Colonic mucosa (tissue), 4 donors: ENCODE data around the gene PDE9A. TPM values are rescaled to one million over a fixed set of nuclear protein-coding genes. Genes with fewer than 3 reads are reported as not detected.

Source experiments
- DNase-seq: peaks from one replicate; pipeline ENCODE4 v3.0.0-alpha.2; 2020
- H3K27ac ChIP-seq: fragments of 200-600 bp; one replicate; pipeline ENCODE4 v1.8.0; 2021
- H3K27me3 ChIP-seq: fragments of 200-600 bp; one replicate; pipeline ENCODE4 v1.8.0; 2021
- H3K36me3 ChIP-seq: fragments of 200-600 bp; one replicate; pipeline ENCODE4 v1.8.0; 2021
- H3K4me1 ChIP-seq: fragments of 200-600 bp; one replicate; pipeline ENCODE4 v1.8.0; 2021; ENCODE audit warnings: mild to moderate bottlenecking
- H3K4me3 ChIP-seq: fragments of 200-600 bp; one replicate; pipeline ENCODE4 v1.8.0; 2021
- H3K9ac ChIP-seq, 2 donors: one replicate each; pipeline ENCODE4 v1.7.0; 2013; ENCODE audit warnings: control low read depth in 2 of 2, low read depth in 2 of 2, low read length in 2 of 2
- H3K9me3 ChIP-seq: fragments of 200-600 bp; one replicate; pipeline ENCODE4 v1.8.0; 2021
- intact Hi-C: fragments of 100-400 bp; cut with DNase I; formaldehyde crosslinking; loops from one replicate; pipeline ENCODE4 v1.14.1; 2022
- total RNA-seq, 2 donors: library from RNA; stranded (reverse); fragmentation: NEBNext Ultra II Directional in 1 of 2; extraction: Animal tissue kit (Norgen Biotek cat#: 25700) in 1 of 2; gene quantifications; one replicate each; pipeline ENCODE4 v1.2.1, GENCODE V29; 2021
- TF ChIP-seq, protein P1 (sequence below): fragments of 200-600 bp; IDR thresholded peaks from one replicate; pipeline ENCODE4 v1.8.0; 2022; ENCODE audit warnings: antibody characterized with exemption, mild to moderate bottlenecking
- donor health status: healthy.
- donor health status: DM: no; HTN: no; CAD: no.
- donor health status: DM: no; HTN: no; CAD: no.

Gene PDE9A
- total RNA-seq, 2 donors from 2014 or later, result 37.5 to 56.0 TPM

DNA sequence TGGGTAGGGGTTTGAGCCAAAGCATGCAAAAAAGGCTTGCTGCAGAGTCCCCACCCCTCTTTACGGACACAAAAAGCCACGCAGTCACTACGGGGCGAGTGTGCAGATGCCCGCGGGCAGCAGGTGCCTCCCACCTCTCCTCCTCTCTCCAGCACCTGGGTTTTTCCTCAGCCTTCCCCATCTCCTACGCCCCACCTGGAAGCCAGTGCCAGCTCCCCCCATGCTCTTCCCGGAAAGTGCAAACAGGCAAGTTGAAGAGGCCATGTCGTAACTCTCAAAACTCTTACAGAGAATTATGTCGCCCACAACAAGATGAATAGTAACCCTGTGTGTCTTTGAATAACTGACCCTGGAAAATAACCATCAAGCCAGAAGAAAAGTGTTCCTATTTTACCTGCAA, 82.5 kb downstream of the PDE9A start:
- H3K9me3 ChIP-seq, result no peaks in the 10 kb centered on the region
- no peaks in the 10 kb centered on the region for H3K36me3 ChIP-seq
- TF ChIP-seq, protein P1, sequence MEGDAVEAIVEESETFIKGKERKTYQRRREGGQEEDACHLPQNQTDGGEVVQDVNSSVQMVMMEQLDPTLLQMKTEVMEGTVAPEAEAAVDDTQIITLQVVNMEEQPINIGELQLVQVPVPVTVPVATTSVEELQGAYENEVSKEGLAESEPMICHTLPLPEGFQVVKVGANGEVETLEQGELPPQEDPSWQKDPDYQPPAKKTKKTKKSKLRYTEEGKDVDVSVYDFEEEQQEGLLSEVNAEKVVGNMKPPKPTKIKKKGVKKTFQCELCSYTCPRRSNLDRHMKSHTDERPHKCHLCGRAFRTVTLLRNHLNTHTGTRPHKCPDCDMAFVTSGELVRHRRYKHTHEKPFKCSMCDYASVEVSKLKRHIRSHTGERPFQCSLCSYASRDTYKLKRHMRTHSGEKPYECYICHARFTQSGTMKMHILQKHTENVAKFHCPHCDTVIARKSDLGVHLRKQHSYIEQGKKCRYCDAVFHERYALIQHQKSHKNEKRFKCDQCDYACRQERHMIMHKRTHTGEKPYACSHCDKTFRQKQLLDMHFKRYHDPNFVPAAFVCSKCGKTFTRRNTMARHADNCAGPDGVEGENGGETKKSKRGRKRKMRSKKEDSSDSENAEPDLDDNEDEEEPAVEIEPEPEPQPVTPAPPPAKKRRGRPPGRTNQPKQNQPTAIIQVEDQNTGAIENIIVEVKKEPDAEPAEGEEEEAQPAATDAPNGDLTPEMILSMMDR, result no peak
- no peak for DNase-seq
- H3K9ac ChIP-seq, result no peak overlapping the region
- intact Hi-C loops, result loop anchor here (10.0 kb wide), 1 partner anchor 79 kb away; no protein-coding TSS in a partner anchor
- H3K4me1 ChIP-seq, result peaks cover 26% of the 10 kb centered on the region
- H3K27ac ChIP-seq, result no peak overlapping the region
- no peak overlapping the region for H3K4me3 ChIP-seq
- no peaks in the 10 kb centered on the region for H3K27me3 ChIP-seq

DNA sequence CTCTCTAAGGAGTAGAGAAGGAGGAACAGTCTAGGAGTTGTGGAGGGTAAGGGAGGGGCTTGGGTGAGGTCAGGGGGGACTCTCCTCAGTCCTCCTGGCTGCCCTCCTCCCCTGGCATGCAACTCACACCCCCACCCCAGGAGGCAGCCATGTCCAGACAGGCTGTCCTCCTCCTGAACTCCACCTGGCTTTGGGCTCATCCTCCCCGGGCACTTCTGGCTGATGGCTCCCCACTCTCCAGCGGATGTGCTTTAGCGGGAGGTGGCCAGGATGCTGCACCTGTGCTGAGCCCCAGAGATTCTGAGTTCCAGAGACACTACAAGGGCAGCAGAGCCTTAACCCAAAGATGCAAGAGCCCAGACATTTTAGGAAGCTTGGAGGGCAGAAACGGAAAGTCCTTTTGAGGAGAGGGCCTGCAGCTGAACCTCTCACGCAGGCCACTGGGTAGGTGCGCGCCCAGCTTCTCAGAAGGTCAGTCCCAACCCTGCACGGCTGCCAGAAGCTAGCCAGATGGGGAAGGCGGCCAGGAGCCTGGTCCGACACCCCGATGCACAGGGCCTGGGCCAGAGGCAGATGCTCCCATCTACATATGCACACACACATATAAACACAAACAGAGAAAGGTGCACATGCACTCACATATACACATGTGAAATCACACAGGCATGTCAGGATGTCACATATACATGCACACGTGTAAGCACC, 83.4 kb downstream of the PDE9A start:
- no peak for DNase-seq
- intact Hi-C loops, result loop anchor here (10.0 kb wide), 1 partner anchor 78 kb away; no protein-coding TSS in a partner anchor
- H3K36me3 ChIP-seq, result no peaks in the 10 kb centered on the region
- peaks cover 23% of the 10 kb centered on the region for H3K4me1 ChIP-seq
- no peak overlapping the region for H3K4me3 ChIP-seq
- peak overlapping the region in 1 of 2 donors; percentile 38 for H3K9ac ChIP-seq
- TF ChIP-seq, protein P1, result no peak
- no peaks in the 10 kb centered on the region for H3K27me3 ChIP-seq
- H3K27ac ChIP-seq, result no peak overlapping the region
- no peaks in the 10 kb centered on the region for H3K9me3 ChIP-seq

DNA sequence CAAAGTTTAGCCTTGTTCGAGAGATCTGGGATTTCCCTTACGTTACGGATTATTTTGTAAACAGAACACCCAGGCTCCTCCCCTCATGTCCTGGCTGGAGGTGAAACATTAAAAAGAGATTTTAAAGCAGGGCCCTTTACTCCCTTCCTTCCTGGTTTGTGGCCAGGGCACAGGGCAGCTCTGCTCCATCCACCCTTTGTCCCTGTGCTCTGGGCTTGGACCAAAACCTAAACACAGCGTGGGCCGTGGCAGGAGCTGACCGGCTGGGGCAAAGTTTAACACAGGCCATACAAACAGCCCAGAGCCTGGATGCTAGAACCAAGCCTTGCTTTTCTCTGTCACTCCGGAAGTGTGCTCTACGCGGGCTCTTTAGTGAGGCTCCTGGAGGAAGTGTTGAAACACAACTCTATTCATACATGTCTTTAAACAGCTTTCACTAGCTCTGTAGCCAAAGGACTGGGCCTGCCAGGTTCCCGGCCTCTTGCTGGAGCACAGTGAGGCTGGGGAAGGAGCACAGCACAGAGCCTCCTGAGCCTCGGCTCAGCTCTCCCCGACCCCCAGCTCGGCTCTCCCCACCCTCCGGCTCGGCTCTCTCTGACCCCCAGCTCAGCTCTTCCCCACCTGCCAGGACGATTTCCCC, 84.7 kb downstream of the PDE9A start:
- intact Hi-C loops, result loop anchor here (10.0 kb wide), 1 partner anchor 77 kb away; no protein-coding TSS in a partner anchor
- H3K4me3 ChIP-seq, result no peak overlapping the region
- H3K36me3 ChIP-seq, result no peaks in the 10 kb centered on the region
- peaks cover 19% of the 10 kb centered on the region for H3K4me1 ChIP-seq
- peak overlapping the region; percentile 33 to 63 for H3K9ac ChIP-seq
- DNase-seq, result peak; percentile 84
- no peaks in the 10 kb centered on the region for H3K9me3 ChIP-seq
- H3K27me3 ChIP-seq, result no peaks in the 10 kb centered on the region
- TF ChIP-seq, protein P1, result no peak
- H3K27ac ChIP-seq, result peak overlapping the region; percentile 93

DNA sequence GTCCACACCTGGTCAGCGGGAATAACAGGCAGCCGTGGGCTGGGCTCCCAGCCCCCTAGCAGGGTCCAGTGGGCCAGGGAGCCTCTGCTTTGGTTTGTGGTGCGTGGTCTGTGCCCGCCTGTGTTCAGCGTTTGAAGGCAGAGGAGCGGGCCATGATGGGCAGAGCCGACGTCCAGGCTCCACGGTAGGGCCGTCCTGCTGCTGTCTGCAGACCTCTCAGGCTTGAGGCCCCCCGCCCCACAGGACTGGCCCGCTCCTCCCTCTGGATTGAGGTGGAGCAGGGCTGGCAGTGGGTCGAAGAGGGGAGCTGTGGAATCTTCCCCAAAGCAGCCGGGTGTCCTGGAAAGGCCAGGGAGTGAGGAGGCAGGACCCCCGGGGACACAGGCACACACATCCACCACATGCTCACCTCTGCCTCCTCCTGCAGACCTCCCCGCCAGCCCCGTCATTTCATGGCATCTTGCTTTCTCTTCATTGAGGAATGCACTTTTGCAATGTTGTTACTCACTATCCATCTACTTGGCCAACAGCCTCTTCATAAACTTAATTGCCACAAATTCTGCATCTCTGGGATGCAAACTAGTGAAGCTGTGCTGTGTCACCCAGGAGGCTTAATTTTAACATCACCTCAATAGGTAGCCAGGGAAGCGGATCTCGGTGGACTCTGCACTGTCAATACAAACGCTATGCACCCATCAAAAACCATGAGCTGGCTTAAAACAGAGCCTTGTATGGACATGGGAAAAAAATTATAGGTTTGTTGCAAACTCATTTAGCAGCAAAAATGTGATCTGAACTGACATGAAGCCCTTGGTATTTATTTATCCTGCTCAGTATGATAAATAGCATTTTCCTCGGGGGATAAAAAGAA, 85.9 kb downstream of the PDE9A start:
- H3K4me3 ChIP-seq, result no peak overlapping the region
- H3K4me1 ChIP-seq, result peaks cover 19% of the 10 kb centered on the region
- TF ChIP-seq, protein P1, result no peak
- H3K36me3 ChIP-seq, result no peaks in the 10 kb centered on the region
- DNase-seq, result no peak
- H3K9ac ChIP-seq, result peak overlapping the region in 1 of 2 donors; percentile 63
- no peaks in the 10 kb centered on the region for H3K27me3 ChIP-seq
- no peaks in the 10 kb centered on the region for H3K9me3 ChIP-seq
- peak overlapping the region; percentile 93 for H3K27ac ChIP-seq
- intact Hi-C loops, result loop anchor here (10.0 kb wide), 1 partner anchor 76 kb away; no protein-coding TSS in a partner anchor

DNA sequence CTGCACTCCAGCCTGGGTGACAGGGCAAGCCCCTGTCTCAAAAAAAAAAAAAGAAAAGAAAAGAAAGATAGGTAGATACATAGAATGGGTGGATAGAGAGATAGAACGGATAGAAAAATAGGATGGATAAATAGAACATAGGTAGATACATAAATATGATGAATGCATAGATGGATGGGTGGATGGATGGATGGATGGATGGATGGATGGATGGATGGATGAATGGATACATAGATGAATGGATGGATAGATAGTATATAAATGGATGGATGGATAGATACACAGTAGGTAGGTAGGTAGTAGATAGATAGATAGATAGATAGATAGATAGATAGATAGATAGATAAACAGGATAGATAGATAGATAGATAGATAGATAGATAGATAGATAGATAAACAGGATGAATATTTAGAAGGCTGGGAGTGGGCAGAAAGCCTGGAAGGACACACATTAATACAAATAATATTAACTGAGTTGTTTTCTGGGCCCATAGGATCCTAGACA, 87.0 kb downstream of the PDE9A start:
- Histone ChIP-seq H3K36me3 (no peaks in the 10 kb centered on the region), H3K4me1 (peaks cover 13% of the 10 kb centered on the region), H3K27me3 (no peaks in the 10 kb centered on the region), H3K9me3 (no peaks in the 10 kb centered on the region), H3K4me3 (no peak overlapping the region), H3K27ac (no peak overlapping the region), H3K9ac (no peak overlapping the region)
- intact Hi-C loops, result no loop called here
- no peak for DNase-seq
- TF ChIP-seq, protein P1, result no peak
